DMS153 (cell line): ENCODE data around the gene SAFB2.
"Not testable (repeated sequence)": the region's sequence is repeated elsewhere in the genome, so short reads cannot be mapped to it uniquely, and the experiment has no call there.

Source experiments
- DNase-seq: peaks from one replicate; lab custom pipeline; 2025; lab: John Stamatoyannopoulos, UW

Gene SAFB2

GRCh38 chr19:5632657-5633056, 10.1 kb upstream of the SAFB2 start:
- DNase-seq = no peak

- no peak for DNase-seq
Measured at GRCh38 chr19:5632241-5632612, 9.7 kb upstream of the SAFB2 start.

GRCh38 chr19:5631567-5632240, 9.1 kb upstream of the SAFB2 start:
- DNase-seq = no peak

GRCh38 chr19:5628919-5629481, 6.4 kb upstream of the SAFB2 start:
- DNase-seq = no peak

- DNase-seq = no peak
Measured at GRCh38 chr19:5628461-5628860, 5.9 kb upstream of the SAFB2 start.

GRCh38 chr19:5627395-5627904, 4.9 kb upstream of the SAFB2 start:
- DNase-seq = no peak

- no peak for DNase-seq
Measured at GRCh38 chr19:5625641-5626040, 3.1 kb upstream of the SAFB2 start.

GRCh38 chr19:5624741-5625278, 2.2 kb upstream of the SAFB2 start:
- no peak for DNase-seq

- DNase-seq = no peak
Measured at GRCh38 chr19:5624018-5624663, 1.6 kb upstream of the SAFB2 start.

GRCh38 chr19:5623397-5624017, 931 bp upstream of the SAFB2 start:
- DNase-seq = no peak

GRCh38 chr19:5621945-5622464, 571 bp downstream of the SAFB2 start:
- no peak for DNase-seq

- no peak for DNase-seq
Measured at GRCh38 chr19:5621311-5621944, 1.1 kb downstream of the SAFB2 start.

GRCh38 chr19:5619946-5620345, 2.6 kb downstream of the SAFB2 start:
- no peak for DNase-seq

- DNase-seq = no peak
Measured at GRCh38 chr19:5618591-5618990, 4.0 kb downstream of the SAFB2 start.

- no peak for DNase-seq
Measured at GRCh38 chr19:5617080-5617479, 5.5 kb downstream of the SAFB2 start.

GRCh38 chr19:5615756-5616327, 6.7 kb downstream of the SAFB2 start:
- DNase-seq = no peak

GRCh38 chr19:5612891-5613865, 9.4 kb downstream of the SAFB2 start:
- no peak for DNase-seq

- DNase-seq = no peak
Measured at GRCh38 chr19:5609881-5610448, 12.6 kb downstream of the SAFB2 start.

- DNase-seq = not testable (repeated sequence)
Measured at GRCh38 chr19:5608766-5609165, 13.8 kb downstream of the SAFB2 start.

GRCh38 chr19:5608291-5608690, 14.3 kb downstream of the SAFB2 start:
- no peak for DNase-seq
